SK-N-SH (cell line): ENCODE measurements around the gene CRTC1. TPM values are rescaled to one million over a fixed set of nuclear protein-coding genes. Genes with fewer than 3 reads are reported as not detected.

ENCODE experiments used
- CTCF ChIA-PET: fragments of 300-600, 350-600 bp; formaldehyde crosslinking; extraction: SDS; loops from one replicate; lab custom pipeline; 2021; lab: Yijun Ruan, JAX
- POLR2A ChIA-PET: fragments of 350-600 bp; sonication (Branson Sonifier 250); formaldehyde crosslinking; extraction: SDS; loops from one replicate; lab custom pipeline; 2020; ENCODE audit warnings: antibody characterized with exemption, inconsistent platforms; lab: Yijun Ruan, JAX
- DNase-seq: peaks from one replicate; pipeline ENCODE4 v3.0.0; 2012
- H2AFZ ChIP-seq: fragments of 200-600 bp; sonication (generic); 2 replicates; pipeline ENCODE4 v1.8.1; 2016; ENCODE audit warnings: antibody characterized with exemption, mild to moderate bottlenecking, low read depth
- H3F3A ChIP-seq: fragments of 200-600 bp; sonication (generic); replicated peaks from 2 replicates; pipeline ENCODE3; 2016; ENCODE audit warnings: antibody characterized with exemption, mild to moderate bottlenecking; ENCODE audit not compliant: insufficient read depth
- H3K27ac ChIP-seq, 2 experiments: fragments of 200-500 bp in 1 of 2; fragments of 200-600 bp in 1 of 2; sonication (Bioruptor generic) in 1 of 2; sonication (generic), shearing (Covaris generic) in 1 of 2; 2 replicates each; pipeline versions ENCODE4 v1.5.1 to v1.6.1; 2014 to 2016; ENCODE audit warnings: low read depth in 2 of 2, inconsistent platforms in 1 of 2, low read length in 1 of 2, mild to moderate bottlenecking in 1 of 2, mixed read lengths in 1 of 2
- H3K27me3 ChIP-seq: fragments of 200-600 bp; sonication (generic), shearing (Covaris generic); 2 replicates; pipeline ENCODE4 v1.6.1; 2016; ENCODE audit warnings: mixed run types; ENCODE audit not compliant: insufficient read depth
- H3K36me3 ChIP-seq, 2 experiments: fragments of 200-500 bp in 1 of 2; fragments of 200-600 bp in 1 of 2; sonication (Bioruptor generic) in 1 of 2; sonication (generic) in 1 of 2; replicated peaks in 1 of 2; 2 replicates each; pipeline versions ENCODE3 to v1.5.1; 2014 to 2016; ENCODE audit warnings: low read length in 1 of 2, mild to moderate bottlenecking in 1 of 2; ENCODE audit not compliant: insufficient read depth in 2 of 2, control insufficient read depth in 1 of 2
- H3K4me1 ChIP-seq, 2 experiments: fragments of 200-500 bp in 1 of 2; fragments of 200-600 bp in 1 of 2; sonication (Bioruptor generic) in 1 of 2; sonication (generic), shearing (Covaris generic) in 1 of 2; 2 replicates each; pipeline versions ENCODE4 v1.5.1 to v1.6.1; 2014 to 2016; ENCODE audit warnings: low read depth in 1 of 2, low read length in 1 of 2, mixed run types in 1 of 2; ENCODE audit not compliant: insufficient read depth in 2 of 2, control insufficient read depth in 1 of 2
- H3K4me2 ChIP-seq: fragments of 200-600 bp; sonication (generic), shearing (Covaris generic); 2 replicates; pipeline ENCODE4 v1.6.1; 2017; ENCODE audit warnings: mixed run types
- H3K4me3 ChIP-seq, 2 experiments: fragments of 200-500 bp in 1 of 2; fragments of 200-600 bp in 1 of 2; sonication (Bioruptor generic) in 1 of 2; sonication (generic), shearing (Covaris generic) in 1 of 2; 2 replicates each; pipeline versions ENCODE4 v1.5.1 to v1.8.1; 2014 to 2016; ENCODE audit warnings: low read depth in 2 of 2, inconsistent platforms in 1 of 2, low read length in 1 of 2, mild to moderate bottlenecking in 1 of 2, mixed read lengths in 1 of 2, moderate library complexity in 1 of 2
- H3K79me2 ChIP-seq: fragments of 200-600 bp; sonication (generic); 2 replicates; pipeline ENCODE4 v1.8.1; 2017; ENCODE audit warnings: mild to moderate bottlenecking; ENCODE audit not compliant: insufficient read depth
- H3K9ac ChIP-seq: fragments of 200-600 bp; sonication (generic); 2 replicates; pipeline ENCODE4 v1.6.1; 2017; ENCODE audit warnings: mixed run types
- H3K9me2 ChIP-seq: fragments of 200-600 bp; sonication (generic); 2 replicates; pipeline ENCODE4 v1.6.1; 2017; ENCODE audit warnings: mixed run types
- H3K9me3 ChIP-seq: fragments of 200-600 bp; sonication (generic); 2 replicates; pipeline ENCODE4 v1.6.1; 2017; ENCODE audit warnings: mixed run types, mild to moderate bottlenecking, moderate library complexity
- H4K20me1 ChIP-seq: fragments of 200-600 bp; sonication (generic); 2 replicates; pipeline ENCODE4 v1.6.1; 2017; ENCODE audit warnings: mild to moderate bottlenecking, mixed run types; ENCODE audit not compliant: insufficient read depth
- CTCF ChIP-seq: fragments of 200-600 bp; sonication (generic); IDR thresholded peaks from 2 replicates; pipeline ENCODE4 v1.6.1; 2017; ENCODE audit warnings: antibody characterized with exemption, mild to moderate bottlenecking, moderate library complexity
- ELF1 ChIP-seq: IDR thresholded peaks from 2 replicates; pipeline ENCODE4 v1.4.0; 2012
- EZH2phosphoT487 ChIP-seq: fragments of 200-600 bp; sonication (generic); IDR thresholded peaks from 2 replicates; pipeline ENCODE4 v1.6.1; 2017; ENCODE audit warnings: low read depth, mixed run types, mild to moderate bottlenecking, antibody characterized with exemption, moderate library complexity, borderline replicate concordance
- FOSL2 ChIP-seq: IDR thresholded peaks from 2 replicates; pipeline ENCODE4 v1.4.0; 2012; ENCODE audit warnings: low read depth, mild to moderate bottlenecking, moderate library complexity, borderline replicate concordance
- FOXJ3 ChIP-seq: sonication (generic); formaldehyde crosslinking; IDR thresholded peaks from 2 replicates; pipeline ENCODE4 v1.5.1; 2020; ENCODE audit warnings: mild to moderate bottlenecking, missing genetic modification reagents
- NRF1 ChIP-seq: IDR thresholded peaks from 2 replicates; pipeline ENCODE4 v1.6.1; 2012; ENCODE audit warnings: low read depth, mild to moderate bottlenecking, low read length
- POLR2AphosphoS5 ChIP-seq: IDR thresholded peaks from 2 replicates; pipeline ENCODE4 v1.6.1; 2012; ENCODE audit warnings: low read depth, low read length
- TCF12 ChIP-seq: IDR thresholded peaks from 2 replicates; pipeline ENCODE4 v1.4.0; 2012
- TEAD4 ChIP-seq: IDR thresholded peaks from 2 replicates; pipeline ENCODE4 v1.4.0; 2012; ENCODE audit warnings: mild to moderate bottlenecking, borderline replicate concordance; ENCODE audit not compliant: insufficient read depth
- WGBS: methylation state at CpG from one replicate; pipeline ENCODE4 v1.1.6; 2017; ENCODE audit warnings: low lambda C conversion rate; 5-methylcytosine and 5-hydroxymethylcytosine counted together
- polyA plus RNA-seq, 3 experiments: library from polyadenylated mRNA; depleted of rRNA; stranded (reverse); fragments of >200 nt; gene quantifications; 2 replicates each; pipeline ENCODE4 v1.2.3, GENCODE V29; 2012
- TF ChIP-seq, protein P1 (sequence below): IDR thresholded peaks from 2 replicates; pipeline ENCODE4 v1.6.1; 2012; ENCODE audit warnings: mild to moderate bottlenecking, low read depth, low read length, moderate library complexity
- TF ChIP-seq, protein P2 (sequence below): fragments of 150-350 bp; IDR thresholded peaks from 2 replicates; pipeline ENCODE4 v1.6.1; 2016; ENCODE audit warnings: mild to moderate bottlenecking, low read depth, low read length

Gene CRTC1
- polyA plus RNA-seq, 1 of the 3 experiments (the other 2 are of a cell fraction), result 5.0 TPM

DNA sequence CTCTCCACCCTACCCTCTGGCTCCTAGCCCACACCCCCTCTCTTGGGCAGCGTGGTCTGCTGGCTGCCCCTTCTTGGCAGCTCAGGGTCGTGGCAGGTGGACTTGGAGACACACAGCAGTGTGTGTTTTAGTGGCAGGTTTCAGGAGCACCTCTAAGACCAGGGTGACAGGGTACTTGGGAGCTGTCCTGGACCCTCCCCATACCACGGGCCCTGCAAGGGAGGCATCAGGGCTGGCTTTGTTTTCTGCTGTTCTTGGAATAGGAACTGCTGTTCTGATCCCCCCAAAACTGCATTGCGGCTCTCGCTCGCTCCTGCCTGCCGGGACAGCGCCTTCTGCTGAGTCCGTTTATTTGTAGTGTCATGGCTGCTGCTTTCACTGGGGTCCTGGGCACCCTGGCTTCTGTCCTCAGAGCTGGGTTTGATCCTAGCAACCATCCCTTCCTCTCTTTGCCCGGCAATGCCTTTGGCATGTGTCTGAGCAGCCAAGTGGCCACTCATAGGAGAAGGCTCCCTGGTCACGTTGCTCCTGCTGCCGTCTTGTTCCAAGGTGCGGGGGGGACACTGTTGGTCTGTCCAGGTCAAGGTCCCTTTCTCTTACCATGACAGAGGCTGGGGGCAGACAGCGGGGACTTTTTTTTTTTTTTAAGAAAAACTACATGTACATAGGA, 95.5 kb downstream of the CRTC1 start:
- H3K27me3 ChIP-seq, result no peaks in the 10 kb centered on the region
- ChIA-PET CTCF (interaction anchor here (0.8 to 3.4 kb wide), 2 partner anchors 10 to 69 kb away, joined by 3 to 14 read pairs; no protein-coding TSS in a partner anchor), POLR2A (no interaction called here)
- TF ChIP-seq POLR2AphosphoS5, result no peak
- TF ChIP-seq TCF12, result no peak
- no peak for TF ChIP-seq EZH2phosphoT487
- TF ChIP-seq ELF1, result no peak
- no peak for TF ChIP-seq TEAD4
- no peak for TF ChIP-seq FOSL2
- TF ChIP-seq, protein P1, sequence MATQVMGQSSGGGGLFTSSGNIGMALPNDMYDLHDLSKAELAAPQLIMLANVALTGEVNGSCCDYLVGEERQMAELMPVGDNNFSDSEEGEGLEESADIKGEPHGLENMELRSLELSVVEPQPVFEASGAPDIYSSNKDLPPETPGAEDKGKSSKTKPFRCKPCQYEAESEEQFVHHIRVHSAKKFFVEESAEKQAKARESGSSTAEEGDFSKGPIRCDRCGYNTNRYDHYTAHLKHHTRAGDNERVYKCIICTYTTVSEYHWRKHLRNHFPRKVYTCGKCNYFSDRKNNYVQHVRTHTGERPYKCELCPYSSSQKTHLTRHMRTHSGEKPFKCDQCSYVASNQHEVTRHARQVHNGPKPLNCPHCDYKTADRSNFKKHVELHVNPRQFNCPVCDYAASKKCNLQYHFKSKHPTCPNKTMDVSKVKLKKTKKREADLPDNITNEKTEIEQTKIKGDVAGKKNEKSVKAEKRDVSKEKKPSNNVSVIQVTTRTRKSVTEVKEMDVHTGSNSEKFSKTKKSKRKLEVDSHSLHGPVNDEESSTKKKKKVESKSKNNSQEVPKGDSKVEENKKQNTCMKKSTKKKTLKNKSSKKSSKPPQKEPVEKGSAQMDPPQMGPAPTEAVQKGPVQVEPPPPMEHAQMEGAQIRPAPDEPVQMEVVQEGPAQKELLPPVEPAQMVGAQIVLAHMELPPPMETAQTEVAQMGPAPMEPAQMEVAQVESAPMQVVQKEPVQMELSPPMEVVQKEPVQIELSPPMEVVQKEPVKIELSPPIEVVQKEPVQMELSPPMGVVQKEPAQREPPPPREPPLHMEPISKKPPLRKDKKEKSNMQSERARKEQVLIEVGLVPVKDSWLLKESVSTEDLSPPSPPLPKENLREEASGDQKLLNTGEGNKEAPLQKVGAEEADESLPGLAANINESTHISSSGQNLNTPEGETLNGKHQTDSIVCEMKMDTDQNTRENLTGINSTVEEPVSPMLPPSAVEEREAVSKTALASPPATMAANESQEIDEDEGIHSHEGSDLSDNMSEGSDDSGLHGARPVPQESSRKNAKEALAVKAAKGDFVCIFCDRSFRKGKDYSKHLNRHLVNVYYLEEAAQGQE, result no peak
- no peak for TF ChIP-seq NRF1
- TF ChIP-seq, protein P2, sequence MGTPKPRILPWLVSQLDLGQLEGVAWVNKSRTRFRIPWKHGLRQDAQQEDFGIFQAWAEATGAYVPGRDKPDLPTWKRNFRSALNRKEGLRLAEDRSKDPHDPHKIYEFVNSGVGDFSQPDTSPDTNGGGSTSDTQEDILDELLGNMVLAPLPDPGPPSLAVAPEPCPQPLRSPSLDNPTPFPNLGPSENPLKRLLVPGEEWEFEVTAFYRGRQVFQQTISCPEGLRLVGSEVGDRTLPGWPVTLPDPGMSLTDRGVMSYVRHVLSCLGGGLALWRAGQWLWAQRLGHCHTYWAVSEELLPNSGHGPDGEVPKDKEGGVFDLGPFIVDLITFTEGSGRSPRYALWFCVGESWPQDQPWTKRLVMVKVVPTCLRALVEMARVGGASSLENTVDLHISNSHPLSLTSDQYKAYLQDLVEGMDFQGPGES, result no peak
- TF ChIP-seq CTCF, result no peak
- no peak for TF ChIP-seq FOXJ3 (CRISPR knock-in tag)
- no peak overlapping the region for H3K4me3 ChIP-seq
- WGBS, result 96% methylated on average over 11 of the region's 14 CpGs
- peaks cover 10% of the 10 kb centered on the region for H3F3A ChIP-seq
- DNase-seq, result no peak
- peaks cover 16 to 20% of the 10 kb centered on the region in 2 experiments; a peak in 3 of 4 replicates for H3K4me1 ChIP-seq
- no peaks in the 10 kb centered on the region for H3K9me3 ChIP-seq
- H4K20me1 ChIP-seq, result no peaks in the 10 kb centered on the region
- no peak overlapping the region for H3K27ac ChIP-seq
- H3K4me2 ChIP-seq, result no peak overlapping the region
- H3K36me3 ChIP-seq, result no peaks in the 10 kb centered on the region
- H3K9ac ChIP-seq, result no peak overlapping the region
- no peaks in the 10 kb centered on the region for H3K9me2 ChIP-seq
- H3K79me2 ChIP-seq, result no peaks in the 10 kb centered on the region
- no peak overlapping the region for H2AFZ ChIP-seq
